OCI-LY1 (cell line): ENCODE data around the gene LPO.
A peak's percentile ranks its signal among the peaks of the same experiment; 100 is the strongest.

ENCODE experiments used
- H2AFZ ChIP-seq: fragments of 200-600 bp; sonication (generic), shearing (Covaris generic); 2 replicates; pipeline ENCODE4 v1.6.0; 2014; ENCODE audit warnings: antibody characterized with exemption, mild to moderate bottlenecking, low read length
- H3F3A ChIP-seq: fragments of 200-600 bp; sonication (generic), shearing (Covaris generic); 2 replicates; pipeline ENCODE4 v1.6.0; 2014; ENCODE audit warnings: mild to moderate bottlenecking, antibody characterized with exemption, low read length, moderate library complexity; ENCODE audit not compliant: insufficient read depth
- H3K27ac ChIP-seq: fragments of 200-600 bp; sonication (generic); 2 replicates; pipeline ENCODE4 v1.5.1; 2014; ENCODE audit warnings: low read length, mixed run types, mild to moderate bottlenecking, low read depth; ENCODE audit not compliant: poor library complexity, severe bottlenecking
- H3K27me3 ChIP-seq: fragments of 200-600 bp; sonication (generic); 2 replicates; pipeline ENCODE4 v1.6.0; 2014; ENCODE audit warnings: antibody characterized with exemption, mild to moderate bottlenecking, low read length, moderate library complexity; ENCODE audit not compliant: insufficient read depth
- H3K36me3 ChIP-seq: fragments of 200-600 bp; sonication (generic); 2 replicates; pipeline ENCODE4 v1.6.1; 2014; ENCODE audit warnings: mild to moderate bottlenecking, antibody characterized with exemption, low read length, moderate library complexity, mixed read lengths; ENCODE audit not compliant: insufficient read depth
- H3K4me1 ChIP-seq: fragments of 200-600 bp; sonication (generic); 2 replicates; pipeline ENCODE4 v1.5.1; 2014; ENCODE audit warnings: mild to moderate bottlenecking, low read length, moderate library complexity; ENCODE audit not compliant: insufficient read depth, severe bottlenecking
- H3K4me2 ChIP-seq: fragments of 200-600 bp; sonication (generic), shearing (Covaris generic); 2 replicates; pipeline ENCODE4 v1.6.1; 2014; ENCODE audit warnings: low read length
- H3K4me3 ChIP-seq: fragments of 200-600 bp; sonication (generic); 2 replicates; pipeline ENCODE4 v1.5.1; 2014; ENCODE audit warnings: low read length, low read depth, mild to moderate bottlenecking, mixed read lengths; ENCODE audit not compliant: poor library complexity, severe bottlenecking
- H3K79me2 ChIP-seq: fragments of 200-600 bp; shearing (Covaris generic); 2 replicates; pipeline ENCODE4 v1.6.1; 2016; ENCODE audit warnings: mixed run types, low read length, mixed read lengths; ENCODE audit not compliant: insufficient read depth
- H3K9ac ChIP-seq: fragments of 200-600 bp; sonication (generic), shearing (Covaris generic); 2 replicates; pipeline ENCODE4 v1.6.1; 2014; ENCODE audit warnings: mild to moderate bottlenecking, low read length, mixed read lengths
- H3K9me2 ChIP-seq: fragments of 200-600 bp; sonication (generic), shearing (Covaris generic); 2 replicates; pipeline ENCODE4 v1.6.1; 2014; ENCODE audit warnings: low read depth, mild to moderate bottlenecking, low read length, mixed read lengths
- H3K9me3 ChIP-seq: fragments of 200-600 bp; shearing (Covaris generic); 2 replicates; pipeline ENCODE4 v1.6.1; 2014; ENCODE audit warnings: low read length, mixed read lengths
- H4K20me1 ChIP-seq: fragments of 200-600 bp; sonication (generic), shearing (Covaris generic); 2 replicates; pipeline ENCODE4 v1.6.0; 2016; ENCODE audit warnings: mild to moderate bottlenecking, low read length; ENCODE audit not compliant: insufficient read depth
- CTCF ChIP-seq: fragments of 200-600 bp; sonication (generic), shearing (Covaris generic); IDR thresholded peaks from 2 replicates; pipeline ENCODE4 v1.5.1; 2017; ENCODE audit warnings: mild to moderate bottlenecking, antibody characterized with exemption, low read length, moderate library complexity, mixed read lengths
- EZH2 ChIP-seq: fragments of 200-600 bp; sonication (generic), shearing (Covaris generic); IDR thresholded peaks from 2 replicates; pipeline ENCODE4 v1.8.0; 2017; ENCODE audit warnings: borderline replicate concordance, mixed run types, mild to moderate bottlenecking, antibody characterized with exemption, low read length, moderate library complexity, mixed read lengths

The LPO gene

DNA sequence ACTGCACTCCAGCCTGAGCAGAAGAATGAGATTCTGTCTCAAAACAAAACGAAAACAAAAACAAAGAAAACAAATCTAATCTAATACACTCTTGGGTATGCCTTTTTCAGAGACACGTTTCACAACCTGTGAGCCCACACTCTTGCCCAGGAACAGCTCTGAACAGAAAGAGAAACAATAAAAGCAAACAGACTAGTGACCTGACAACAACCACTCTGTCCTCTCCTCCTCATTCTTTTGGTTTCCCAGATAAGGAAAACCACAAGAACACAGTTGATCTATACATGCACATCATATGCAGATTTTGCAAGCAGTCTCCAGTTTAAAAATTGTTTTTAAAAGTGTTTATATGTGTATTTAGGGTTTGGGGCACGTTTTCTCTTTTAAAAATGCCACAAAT lies 20.6 kb upstream of the LPO start:
- H2AFZ ChIP-seq = no peak overlapping the region
- H3K9me2 ChIP-seq = no peaks in the 10 kb centered on the region
- no peak overlapping the region for H3K27ac ChIP-seq
- no peaks in the 10 kb centered on the region for H4K20me1 ChIP-seq
- no peak overlapping the region for H3K4me3 ChIP-seq
- no peak for TF ChIP-seq CTCF
- no peak for TF ChIP-seq EZH2
- H3K4me2 ChIP-seq = no peak overlapping the region
- H3F3A ChIP-seq = no peaks in the 10 kb centered on the region
- H3K9ac ChIP-seq = no peak overlapping the region
- H3K79me2 ChIP-seq = no peaks in the 10 kb centered on the region
- H3K36me3 ChIP-seq = no peaks in the 10 kb centered on the region
- peaks cover 18% of the 10 kb centered on the region for H3K4me1 ChIP-seq
- H3K27me3 ChIP-seq = no peaks in the 10 kb centered on the region
- H3K9me3 ChIP-seq = no peaks in the 10 kb centered on the region

GRCh38 chr17:58219007-58219788 lies 19.2 kb upstream of the LPO start, which contains the start of gene MKS1:
MKS1 (minus strand) TSS chr17:58219255; CDS start chr17:58219230, 25 bp downstream.
- peak within 1 kb of the TSS; percentile 67 for H3K4me3 ChIP-seq
- H3K79me2 ChIP-seq = no peaks in the 10 kb centered on the region
- peak within 1 kb of the TSS; percentile 24 for H3K27ac ChIP-seq
- peak within 1 kb of the TSS; percentile 87 for H3K4me2 ChIP-seq
- no peak for TF ChIP-seq EZH2
- peak; percentile 46 for TF ChIP-seq CTCF
- H4K20me1 ChIP-seq = no peaks in the 10 kb centered on the region
- H3K27me3 ChIP-seq = no peaks in the 10 kb centered on the region
- H3K9me3 ChIP-seq = no peaks in the 10 kb centered on the region
- no peaks in the 10 kb centered on the region for H3F3A ChIP-seq
- peaks cover 18% of the 10 kb centered on the region for H3K4me1 ChIP-seq
- no peaks in the 10 kb centered on the region for H3K9me2 ChIP-seq
- no peaks in the 10 kb centered on the region; the same call in 1 of the 2 replicates for H3K36me3 ChIP-seq
- H2AFZ ChIP-seq = peak within 1 kb of the TSS; percentile 92
- peak within 1 kb of the TSS; percentile 69 for H3K9ac ChIP-seq

GRCh38 chr17:58219789-58220183 lies 18.6 kb upstream of the LPO start:
- Histone ChIP-seq H3K27me3 (no peaks in the 10 kb centered on the region), H3K4me3 (peak overlapping the region; percentile 67), H3K9me2 (no peaks in the 10 kb centered on the region), H3F3A (no peaks in the 10 kb centered on the region), H2AFZ (peak overlapping the region; percentile 92), H3K4me2 (peak overlapping the region; percentile 87), H3K79me2 (no peaks in the 10 kb centered on the region), H3K9ac (peak overlapping the region; percentile 69), H3K4me1 (peaks cover 18% of the 10 kb centered on the region), H3K36me3 (no peaks in the 10 kb centered on the region; the same call in 1 of the 2 replicates), H3K27ac (peak overlapping the region; percentile 24), H3K9me3 (no peaks in the 10 kb centered on the region), H4K20me1 (no peaks in the 10 kb centered on the region)
- TF ChIP-seq CTCF (no peak), EZH2 (no peak)
